Stomach smooth muscle (tissue), 2 donors: ENCODE measurements around the gene LRCOL1.

Source experiments
- H3K27ac ChIP-seq: one replicate; pipeline ENCODE4 v1.7.0; 2013; ENCODE audit warnings: mild to moderate bottlenecking, low read length, inconsistent platforms
- H3K27me3 ChIP-seq, 2 donors: one replicate each; pipeline ENCODE4 v1.7.0; 2013; ENCODE audit warnings: low read length in 2 of 2; ENCODE audit not compliant: insufficient read depth in 2 of 2, control insufficient read depth in 1 of 2
- H3K36me3 ChIP-seq, 2 donors: one replicate each; pipeline ENCODE4 v1.7.0; 2013; ENCODE audit warnings: low read length in 2 of 2; ENCODE audit not compliant: control insufficient read depth in 2 of 2, insufficient read depth in 2 of 2
- H3K4me1 ChIP-seq: one replicate; pipeline ENCODE4 v1.7.0; 2013; ENCODE audit warnings: low read length; ENCODE audit not compliant: control insufficient read depth, insufficient read depth
- H3K4me3 ChIP-seq, 2 donors: one replicate each; pipeline ENCODE4 v1.7.0; 2013; ENCODE audit warnings: low read length in 2 of 2
- H3K9ac ChIP-seq, 2 donors: one replicate each; pipeline ENCODE4 v1.7.0; 2013; ENCODE audit warnings: low read length in 2 of 2, mild to moderate bottlenecking in 1 of 2
- H3K9me3 ChIP-seq, 2 donors: one replicate each; pipeline ENCODE4 v1.7.0; 2013; ENCODE audit warnings: low read length in 2 of 2; ENCODE audit not compliant: control insufficient read depth in 2 of 2
- donor health status: healthy.
- donor health status: Pancreatic carcinoma.

The LRCOL1 gene

DNA sequence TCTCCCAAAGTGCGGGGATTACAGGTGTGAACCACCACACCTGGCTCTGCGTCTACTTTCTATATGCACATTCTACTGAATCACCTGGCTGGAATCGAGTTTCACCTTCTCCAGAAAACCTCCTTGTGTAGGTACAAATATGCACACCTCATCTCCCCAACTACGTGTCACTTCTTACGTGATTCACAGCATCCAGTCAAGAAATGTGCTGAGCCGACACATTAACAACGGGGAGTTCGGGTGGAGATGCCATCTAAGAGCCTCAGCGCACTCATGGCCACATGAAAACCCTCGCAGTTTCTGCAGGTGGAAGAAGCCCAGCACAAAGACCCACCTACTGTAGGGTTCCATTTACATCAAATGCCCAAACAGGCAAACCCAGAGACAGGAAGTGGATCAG is 37.5 kb upstream of the LRCOL1 start:
- H3K36me3 ChIP-seq: peaks cover 3 to 41% of the 10 kb centered on the region in 2 donors

DNA sequence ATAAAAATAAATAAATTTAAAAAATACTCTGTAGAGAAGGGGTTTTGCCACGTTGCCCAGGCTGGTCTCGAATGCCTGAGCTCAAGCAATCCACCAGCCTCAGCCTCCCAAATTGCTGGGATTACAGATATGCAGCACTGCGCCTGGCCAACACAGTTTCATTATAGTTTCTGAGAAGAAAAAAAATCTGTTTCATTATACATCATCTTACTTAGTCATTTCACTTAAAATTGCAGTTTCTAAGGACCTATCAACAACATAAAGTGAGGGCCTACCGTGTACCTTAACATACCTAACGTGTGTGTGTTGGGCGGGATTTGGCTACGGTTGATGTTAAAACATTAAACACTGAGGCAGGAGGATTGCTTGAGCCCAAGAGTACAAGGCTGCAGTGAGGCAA is 36.5 kb upstream of the LRCOL1 start:
- H3K9ac ChIP-seq: no peak overlapping the region
- H3K9me3 ChIP-seq: no peaks in the 10 kb centered on the region
- H3K36me3 ChIP-seq: peaks cover 8 to 48% of the 10 kb centered on the region in 2 donors
- no peak overlapping the region for H3K27ac ChIP-seq
- H3K27me3 ChIP-seq: no peaks in the 10 kb centered on the region
- no peaks in the 10 kb centered on the region for H3K4me1 ChIP-seq
- no peak overlapping the region for H3K4me3 ChIP-seq

More for the DNA sequence above, 37.5 kb upstream of the LRCOL1 start:
- H3K4me1 ChIP-seq: no peaks in the 10 kb centered on the region
- H3K4me3 ChIP-seq: no peak overlapping the region
- H3K27me3 ChIP-seq: no peaks in the 10 kb centered on the region
- H3K9ac ChIP-seq: no peak overlapping the region
- H3K9me3 ChIP-seq: no peaks in the 10 kb centered on the region
- no peak overlapping the region for H3K27ac ChIP-seq

DNA sequence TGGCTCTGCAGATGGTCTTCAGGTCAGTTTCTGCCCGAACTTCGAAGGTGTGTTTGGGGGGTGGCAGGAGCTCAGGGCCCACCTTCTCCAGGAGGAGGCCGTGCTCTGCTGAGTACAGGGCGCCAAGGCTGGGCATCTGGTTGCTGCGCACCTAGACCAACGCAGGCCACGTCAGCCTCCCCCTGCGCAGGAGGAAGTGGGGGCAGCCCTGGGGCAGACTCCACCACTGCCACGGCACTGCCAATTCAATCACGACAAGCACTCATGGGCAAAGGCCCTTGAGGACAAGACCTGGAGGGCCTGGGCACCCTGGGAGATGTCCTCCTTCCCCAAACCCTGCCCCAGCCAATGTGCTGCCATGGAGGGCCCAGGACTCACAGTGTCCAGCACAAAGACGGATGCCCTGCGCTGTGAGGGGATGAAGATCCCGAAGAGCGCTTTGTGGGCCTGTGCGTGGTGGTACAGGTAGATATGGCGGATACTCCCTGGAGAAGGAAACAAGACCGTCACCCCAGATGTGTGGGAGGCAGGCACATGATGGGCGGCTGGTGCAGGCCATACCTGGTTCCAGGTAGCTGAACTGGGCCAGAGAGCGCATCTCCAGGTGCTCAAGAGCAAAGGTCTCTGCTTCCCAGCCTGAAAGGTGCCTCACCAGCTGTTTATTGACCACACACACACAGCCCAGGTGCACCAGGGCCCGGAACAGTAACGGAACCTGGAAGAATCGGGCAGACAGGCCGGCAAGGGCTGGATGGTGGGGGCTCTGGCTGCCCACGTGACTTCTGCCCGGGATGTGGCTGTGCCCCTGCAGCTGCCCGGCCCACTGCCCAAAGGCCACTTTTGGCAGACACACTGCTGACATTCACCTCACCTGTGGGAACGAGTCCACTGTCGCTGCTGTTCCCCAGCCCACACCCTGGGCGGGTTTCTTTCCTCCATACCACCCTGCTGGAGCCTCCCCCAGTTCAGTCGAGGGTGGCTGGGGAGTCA is 32.8 kb upstream of the LRCOL1 start:
- H3K36me3 ChIP-seq: peaks cover 21 to 44% of the 10 kb centered on the region in 2 donors

DNA sequence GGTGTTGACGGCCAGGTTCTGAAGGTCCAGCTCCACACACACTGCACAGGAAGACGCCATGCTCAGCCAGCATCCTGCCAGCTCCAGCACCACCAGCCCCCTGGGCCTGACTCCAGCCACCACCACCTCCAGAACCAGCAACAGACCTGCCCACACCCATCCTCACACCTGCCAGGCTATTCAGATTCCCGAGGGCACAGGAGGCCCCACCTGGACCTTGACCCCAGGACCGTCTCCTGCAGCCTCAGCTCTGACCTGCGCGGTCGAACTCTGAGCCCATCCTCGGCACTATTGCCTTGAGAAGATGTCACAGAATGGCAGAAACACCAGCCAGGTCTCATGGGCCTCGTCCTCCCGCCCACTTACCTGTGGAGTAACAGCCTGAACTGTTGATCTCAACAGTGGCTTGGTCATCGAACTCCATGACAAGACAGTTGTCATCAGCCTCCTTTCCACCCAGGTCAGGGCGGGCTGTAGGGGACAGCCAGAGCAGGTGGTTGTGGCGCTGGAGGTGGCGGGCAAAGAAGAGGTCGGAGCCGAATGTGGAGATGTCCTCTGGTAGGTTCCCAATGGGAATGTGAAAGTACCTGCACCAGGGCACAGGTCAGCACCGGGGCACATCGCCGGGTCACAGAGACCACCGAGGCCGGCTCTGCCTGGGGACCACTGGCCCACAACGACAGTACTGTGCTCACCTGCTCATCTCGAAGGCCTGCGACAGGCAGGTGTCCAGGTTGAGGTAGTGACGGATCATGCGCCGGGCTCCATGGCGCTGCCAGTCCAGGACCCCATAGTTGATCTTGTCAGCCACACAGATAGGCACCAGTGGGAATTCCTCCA is 31.6 kb upstream of the LRCOL1 start:
- no peak overlapping the region for H3K9ac ChIP-seq
- H3K4me1 ChIP-seq: peaks cover 2% of the 10 kb centered on the region
- no peak overlapping the region for H3K4me3 ChIP-seq
- no peaks in the 10 kb centered on the region for H3K9me3 ChIP-seq
- H3K36me3 ChIP-seq: peaks cover 25 to 41% of the 10 kb centered on the region in 2 donors
- H3K27me3 ChIP-seq: no peaks in the 10 kb centered on the region
- H3K27ac ChIP-seq: no peak overlapping the region

More for the DNA sequence above, 32.8 kb upstream of the LRCOL1 start:
- Histone ChIP-seq H3K4me3 (no peak overlapping the region), H3K27me3 (no peaks in the 10 kb centered on the region), H3K9me3 (no peaks in the 10 kb centered on the region), H3K27ac (no peak overlapping the region), H3K9ac (no peak overlapping the region), H3K4me1 (peaks cover 2% of the 10 kb centered on the region)

DNA sequence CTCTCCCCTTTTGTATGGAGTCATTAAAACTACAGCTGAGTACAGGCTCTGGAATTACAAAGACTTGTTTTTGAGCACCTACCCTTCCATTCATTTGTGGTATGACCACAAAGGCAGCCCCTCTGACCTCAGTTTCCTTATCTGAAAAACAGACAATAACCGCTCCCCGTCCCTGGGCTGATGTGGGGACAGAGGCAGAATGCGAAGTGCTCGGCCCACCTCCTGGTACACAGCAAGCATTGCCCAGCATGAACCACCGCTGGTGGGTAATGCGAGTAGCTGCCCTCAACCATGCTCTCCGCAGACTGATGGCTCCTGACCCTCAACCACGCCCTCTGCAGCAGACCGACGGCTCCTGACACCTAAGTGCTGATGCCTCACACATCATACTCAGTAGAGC is 30.6 kb upstream of the LRCOL1 start:
- H3K4me3 ChIP-seq: no peak overlapping the region
- peaks cover 2% of the 10 kb centered on the region for H3K4me1 ChIP-seq
- H3K36me3 ChIP-seq: peaks cover 25 to 42% of the 10 kb centered on the region in 2 donors
- H3K27ac ChIP-seq: no peak overlapping the region
- no peaks in the 10 kb centered on the region for H3K9me3 ChIP-seq
- H3K27me3 ChIP-seq: no peaks in the 10 kb centered on the region
- H3K9ac ChIP-seq: no peak overlapping the region

DNA sequence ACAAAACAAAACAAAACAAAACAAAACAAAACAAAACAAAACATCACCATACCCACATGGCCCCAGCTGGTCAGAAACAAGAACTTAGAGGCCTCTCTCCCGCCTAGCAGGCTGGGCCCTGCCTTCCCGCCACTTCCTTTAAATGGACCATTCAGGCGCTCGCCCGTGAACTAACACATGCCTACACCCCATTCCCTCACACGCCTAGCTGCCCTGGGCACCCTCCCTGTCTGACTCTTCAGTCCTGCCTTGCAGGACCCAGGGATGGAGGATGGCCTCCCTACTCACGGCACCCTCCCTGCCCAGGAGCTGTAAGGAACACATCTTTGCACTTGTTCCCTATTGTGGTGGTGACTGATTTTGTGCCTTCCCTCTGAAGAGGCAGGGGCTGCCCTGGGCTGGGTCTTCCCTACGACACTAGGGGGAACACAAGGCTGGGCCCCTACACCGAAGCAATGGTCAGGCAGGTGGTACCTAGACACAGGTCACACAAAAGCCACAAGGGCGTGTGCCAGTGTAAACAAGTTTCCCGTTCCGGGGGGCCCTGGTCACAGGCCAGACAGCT is 29.7 kb upstream of the LRCOL1 start:
- Histone ChIP-seq H3K4me3 (no peak overlapping the region), H3K36me3 (peaks cover 32 to 48% of the 10 kb centered on the region in 2 donors), H3K27me3 (no peaks in the 10 kb centered on the region), H3K27ac (no peak overlapping the region), H3K9ac (no peak overlapping the region), H3K4me1 (peaks cover 2% of the 10 kb centered on the region), H3K9me3 (no peaks in the 10 kb centered on the region)

DNA sequence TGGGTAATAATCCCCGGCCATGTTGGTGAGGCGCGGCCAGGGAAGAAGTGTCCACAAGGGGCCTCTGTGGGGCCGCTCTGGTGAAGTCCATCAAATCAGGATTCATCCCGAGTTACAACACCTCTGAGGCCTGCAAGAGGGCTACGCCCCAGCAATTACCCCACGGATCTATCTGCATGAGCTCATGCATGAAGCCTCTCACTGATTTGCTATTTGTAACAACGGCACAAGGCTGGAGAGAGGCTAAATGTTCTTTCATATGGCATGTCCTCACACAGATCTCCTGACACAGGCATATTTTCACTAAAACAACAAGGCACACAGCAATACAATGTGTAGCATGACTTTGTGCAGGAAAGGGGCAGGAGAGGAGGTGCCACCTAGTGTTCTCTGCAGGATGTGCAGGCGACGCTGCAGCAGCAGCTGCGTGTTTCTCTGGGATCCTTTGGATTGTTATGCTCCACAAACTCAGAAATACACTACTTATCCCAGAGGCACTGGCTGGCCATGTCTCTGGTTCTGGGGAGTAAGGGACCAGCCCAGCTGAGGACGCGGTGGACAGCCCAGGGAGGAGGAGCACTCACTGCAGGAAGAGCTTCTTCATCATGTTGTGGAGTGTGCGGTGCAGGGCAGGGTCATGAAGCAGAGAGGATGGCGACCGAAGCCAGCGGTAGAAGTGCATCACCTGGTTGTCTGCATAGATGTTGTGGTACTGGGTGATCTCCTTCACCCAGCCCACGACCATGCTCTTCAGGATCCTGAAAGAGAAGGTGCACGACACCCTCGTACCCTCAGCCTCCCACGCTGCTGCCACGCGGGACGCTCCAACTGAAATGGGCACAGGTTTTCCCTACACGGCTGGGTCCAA is 28.4 kb upstream of the LRCOL1 start:
- H3K9ac ChIP-seq: no peak overlapping the region
- no peaks in the 10 kb centered on the region for H3K27me3 ChIP-seq
- peaks cover 40 to 50% of the 10 kb centered on the region in 2 donors for H3K36me3 ChIP-seq
- no peak overlapping the region for H3K27ac ChIP-seq
- no peaks in the 10 kb centered on the region for H3K9me3 ChIP-seq
- no peak overlapping the region for H3K4me3 ChIP-seq
- H3K4me1 ChIP-seq: peaks cover 2% of the 10 kb centered on the region

DNA sequence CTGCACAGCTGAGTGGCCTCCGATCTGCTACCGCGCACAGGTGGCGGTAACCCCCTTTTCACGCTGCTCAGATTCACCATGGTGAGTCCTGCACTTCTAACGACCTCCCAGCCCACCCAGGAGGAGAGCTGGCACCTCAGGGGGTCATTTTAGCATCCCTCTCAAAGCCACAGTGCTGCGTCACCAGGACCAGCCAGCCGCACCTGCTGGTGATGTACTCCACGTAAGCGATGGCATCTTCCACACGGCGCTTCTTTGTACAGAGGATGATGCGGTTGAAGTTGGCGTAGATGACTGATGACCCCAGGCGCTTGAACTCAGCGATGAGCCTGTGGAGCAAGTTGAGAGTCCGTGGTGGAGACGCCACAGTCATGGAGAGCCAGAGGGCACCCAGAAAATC is 27.4 kb upstream of the LRCOL1 start:
- Histone ChIP-seq H3K36me3 (peaks cover 42 to 48% of the 10 kb centered on the region in 2 donors), H3K9ac (no peak overlapping the region), H3K27me3 (no peaks in the 10 kb centered on the region), H3K4me1 (peaks cover 2% of the 10 kb centered on the region), H3K27ac (no peak overlapping the region), H3K9me3 (no peaks in the 10 kb centered on the region), H3K4me3 (no peak overlapping the region)

DNA sequence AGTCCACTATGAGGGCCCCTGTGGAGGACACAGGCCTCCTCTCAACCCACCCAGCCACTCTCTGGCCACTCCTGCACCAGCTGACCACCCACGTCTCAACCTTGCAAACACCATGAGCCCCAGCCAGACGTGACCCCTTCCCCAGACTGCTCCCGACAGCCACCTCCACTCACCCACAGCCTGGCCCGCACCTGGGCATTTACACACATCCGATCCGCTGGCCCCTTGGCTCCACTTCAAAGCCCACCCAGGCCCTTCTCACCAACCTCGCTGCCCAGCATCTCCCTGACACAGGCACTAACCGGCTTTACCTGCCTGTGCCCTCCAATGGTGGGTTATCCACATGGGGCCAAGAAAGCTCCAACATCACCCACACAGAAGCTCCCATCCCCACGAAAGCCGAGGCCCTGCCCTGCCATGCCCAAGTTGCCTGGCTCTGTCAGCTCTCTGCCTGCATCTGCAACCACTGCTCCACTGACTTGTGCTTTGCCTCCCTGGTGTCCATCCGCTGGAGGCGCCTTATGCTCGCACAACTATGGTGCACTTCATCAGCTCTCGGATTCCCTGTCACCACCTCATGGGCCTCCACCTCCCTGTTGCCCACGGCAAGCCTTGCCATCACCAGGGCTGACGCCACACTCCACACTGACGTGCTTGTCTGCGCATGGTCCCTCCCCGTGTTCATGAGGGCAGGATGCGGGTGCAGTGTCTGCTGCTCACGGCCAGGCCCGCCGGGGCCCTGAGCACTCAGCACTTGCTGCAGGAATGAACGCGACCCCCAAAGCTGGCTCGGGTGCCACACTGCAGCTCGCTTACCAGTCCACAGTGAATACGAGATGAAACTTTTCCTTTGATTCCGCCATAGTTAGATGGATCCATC is 24.9 kb upstream of the LRCOL1 start:
- Histone ChIP-seq H3K27ac (no peak overlapping the region), H3K36me3 (peaks cover 36 to 50% of the 10 kb centered on the region in 2 donors)

More for the DNA sequence above, 24.9 kb upstream of the LRCOL1 start:
- H3K9ac ChIP-seq: no peak overlapping the region
- H3K4me1 ChIP-seq: peaks cover 2% of the 10 kb centered on the region
- no peaks in the 10 kb centered on the region for H3K27me3 ChIP-seq
- H3K4me3 ChIP-seq: no peak overlapping the region
- H3K9me3 ChIP-seq: no peaks in the 10 kb centered on the region
